Liver (tissue), 9 donors: Measurements from ENCODE around the gene NT5C3A. TPM values are rescaled to one million over a fixed set of nuclear protein-coding genes. Genes with fewer than 3 reads are reported as not detected.
A peak's percentile ranks its signal among the peaks of the same experiment; 100 is the strongest.

Source experiments
- DNase-seq: peaks from one replicate; pipeline ENCODE4 v3.0.0-alpha.2; 2017; ENCODE audit warnings: low spot score
- H3K27ac ChIP-seq, 2 donors: one replicate each; pipeline ENCODE4 v1.7.0; 2013; ENCODE audit warnings: inconsistent platforms in 2 of 2, low read length in 2 of 2, control low read depth in 1 of 2, low read depth in 1 of 2, mild to moderate bottlenecking in 1 of 2
- H3K27me3 ChIP-seq, 4 donors: one replicate each; pipeline versions ENCODE4 v1.6.1 to v1.7.0; 2013; ENCODE audit warnings: low read length in 3 of 4, inconsistent platforms in 1 of 4, mild to moderate bottlenecking in 1 of 4, moderate library complexity in 1 of 4; ENCODE audit not compliant: control insufficient read depth in 4 of 4, insufficient read depth in 4 of 4
- H3K36me3 ChIP-seq, 4 donors: one replicate each; pipeline versions ENCODE4 v1.6.1 to v1.7.0; 2013; ENCODE audit warnings: low read length in 3 of 4, mild to moderate bottlenecking in 3 of 4, low read depth in 1 of 4, moderate library complexity in 1 of 4; ENCODE audit not compliant: control insufficient read depth in 4 of 4, insufficient read depth in 3 of 4
- H3K4me1 ChIP-seq, 4 donors: one replicate each; pipeline versions ENCODE4 v1.6.1 to v1.7.0; 2013; ENCODE audit warnings: low read length in 3 of 4, mild to moderate bottlenecking in 3 of 4, moderate library complexity in 1 of 4; ENCODE audit not compliant: control insufficient read depth in 4 of 4, insufficient read depth in 4 of 4
- H3K4me3 ChIP-seq, 3 donors: one replicate each; pipeline versions ENCODE4 v1.6.1 to v1.7.0; 2013; ENCODE audit warnings: low read length in 3 of 3, control low read depth in 1 of 3, low read depth in 1 of 3, mild to moderate bottlenecking in 1 of 3
- H3K9ac ChIP-seq, 2 donors: one replicate each; pipeline ENCODE4 v1.7.0; 2013; ENCODE audit warnings: low read length in 2 of 2, mild to moderate bottlenecking in 2 of 2, moderate library complexity in 2 of 2, control low read depth in 1 of 2, low read depth in 1 of 2
- H3K9me3 ChIP-seq, 4 donors: one replicate each; pipeline versions ENCODE4 v1.6.1 to v1.7.0; 2013; ENCODE audit warnings: low read length in 3 of 4; ENCODE audit not compliant: control insufficient read depth in 4 of 4
- CTCF ChIP-seq: fragments of 150-350 bp; IDR thresholded peaks from 2 replicates; pipeline ENCODE4 v1.5.1; 2017; ENCODE audit warnings: improper control_type of control experiment, low read depth, low read length; ENCODE audit not compliant: missing input control
- EGR1 ChIP-seq, 2 donors: IDR thresholded peaks; 2 replicates each; pipeline ENCODE4 v1.6.1; 2016 to 2018; ENCODE audit warnings: antibody characterized with exemption in 2 of 2, low read depth in 2 of 2
- FOXA1 ChIP-seq: IDR thresholded peaks from 2 replicates; pipeline ENCODE4 v1.6.1; 2016; ENCODE audit warnings: antibody characterized with exemption
- FOXA2 ChIP-seq: IDR thresholded peaks from 2 replicates; pipeline ENCODE4 v1.6.1; 2016; ENCODE audit warnings: antibody characterized with exemption
- GABPA ChIP-seq, 2 donors: IDR thresholded peaks in 1 of 2; conservative IDR thresholded peaks in 1 of 2; 2 replicates each; pipeline ENCODE4 v1.6.1; 2016; ENCODE audit warnings: antibody characterized with exemption in 2 of 2, mild to moderate bottlenecking in 1 of 2, moderate library complexity in 1 of 2
- HNF4A ChIP-seq, 2 donors: conservative IDR thresholded peaks; 2 replicates each; pipeline ENCODE4 v1.6.1; 2016; ENCODE audit warnings: antibody characterized with exemption in 2 of 2, mild to moderate bottlenecking in 2 of 2
- HNF4G ChIP-seq: IDR thresholded peaks from 2 replicates; pipeline ENCODE4 v1.6.1; 2016; ENCODE audit warnings: antibody characterized with exemption
- JUND ChIP-seq, 2 donors: IDR thresholded peaks; 2 replicates each; pipeline ENCODE4 v1.6.1; 2016; ENCODE audit warnings: antibody characterized with exemption in 2 of 2
- MAX ChIP-seq: IDR thresholded peaks from 2 replicates; pipeline ENCODE4 v1.6.1; 2016; ENCODE audit warnings: antibody characterized with exemption
- NR2F2 ChIP-seq: IDR thresholded peaks from 2 replicates; pipeline ENCODE4 v1.6.1; 2016; ENCODE audit warnings: antibody characterized with exemption
- SP1 ChIP-seq: IDR thresholded peaks from 2 replicates; pipeline ENCODE4 v1.6.1; 2018; ENCODE audit warnings: antibody characterized with exemption, mild to moderate bottlenecking
- TAF1 ChIP-seq: conservative IDR thresholded peaks from 2 replicates; pipeline ENCODE4 v1.6.1; 2016; ENCODE audit warnings: antibody characterized with exemption, mild to moderate bottlenecking
- YY1 ChIP-seq: IDR thresholded peaks from 2 replicates; pipeline ENCODE4 v1.6.1; 2016; ENCODE audit warnings: antibody characterized with exemption, mild to moderate bottlenecking
- WGBS: extraction: QIAGEN DNeasy Blood & Tissue Kit; methylation state at CpG from one replicate; pipeline ENCODE4 v1.1.7; 2013; 5-methylcytosine and 5-hydroxymethylcytosine counted together
- polyA plus RNA-seq, 2 donors: library from polyadenylated mRNA; stranded (reverse) in 1 of 2; unstranded in 1 of 2; fragments of 200-250 nt in 1 of 2; fragments of >200 nt in 1 of 2; fragmentation: Nextera tagmentation in 1 of 2; extraction: Ambion mirVana in 1 of 2; gene quantifications; one replicate each; pipeline versions ENCODE4 v1.2.1 to v1.2.3, GENCODE V29; 2013 to 2015
- total RNA-seq, 2 donors: library from RNA; depleted of rRNA; stranded (reverse); fragments of >200 nt; gene quantifications; one replicate each; pipeline ENCODE4 v1.2.3, GENCODE V29; 2014
- TF ChIP-seq, protein P1 (sequence below): IDR thresholded peaks from 2 replicates; pipeline ENCODE4 v1.6.1; 2016; ENCODE audit warnings: antibody characterized with exemption, mild to moderate bottlenecking
- TF ChIP-seq, protein P2 (sequence below): IDR thresholded peaks from 2 replicates; pipeline ENCODE4 v1.6.1; 2016; ENCODE audit warnings: antibody characterized with exemption
- TF ChIP-seq, protein P3 (sequence below): IDR thresholded peaks from 2 replicates; pipeline ENCODE4 v1.6.1; 2016; ENCODE audit warnings: antibody characterized with exemption
- donor health status: healthy.
- donor health status: healthy.
- donor health status: healthy.
- donor health status: healthy.
- donor health status: healthy.

The NT5C3A gene
- total and polyA plus RNA-seq, 4 donors = 4.3 to 41.6 (median 9.7) TPM

GRCh38 chr7:33040803-33041516, 21.6 kb downstream of the NT5C3A start:
- H3K4me3 ChIP-seq = peak overlapping the region; percentile 34 to 72 (median 63)
- H3K36me3 ChIP-seq = no peaks in the 10 kb centered on the region
- no peaks in the 10 kb centered on the region for H3K27me3 ChIP-seq
- 10% methylated on average over 9 of the region's 9 CpGs for WGBS
- peak overlapping the region; percentile 78 to 99 for H3K9ac ChIP-seq
- H3K4me1 ChIP-seq = peaks cover 6 to 49% (median 25%) of the 10 kb centered on the region in 4 donors
- peak; percentile 60 for DNase-seq
- H3K27ac ChIP-seq = peak overlapping the region; percentile 68 to 85
- TF ChIP-seq TAF1 (peak; percentile 62), GABPA (IDR thresholded peaks at IDR 0.05 in 1 of 2, conservative IDR thresholded peaks at IDR 0.05 in 1 of 2) (no peak), YY1 (peak; percentile 52), CTCF (no peak), NR2F2 (no peak), SP1 (no peak), HNF4A (conservative IDR thresholded peaks at IDR 0.05) (peak in 1 of 2 donors; percentile 6)
- TF ChIP-seq, protein P1, sequence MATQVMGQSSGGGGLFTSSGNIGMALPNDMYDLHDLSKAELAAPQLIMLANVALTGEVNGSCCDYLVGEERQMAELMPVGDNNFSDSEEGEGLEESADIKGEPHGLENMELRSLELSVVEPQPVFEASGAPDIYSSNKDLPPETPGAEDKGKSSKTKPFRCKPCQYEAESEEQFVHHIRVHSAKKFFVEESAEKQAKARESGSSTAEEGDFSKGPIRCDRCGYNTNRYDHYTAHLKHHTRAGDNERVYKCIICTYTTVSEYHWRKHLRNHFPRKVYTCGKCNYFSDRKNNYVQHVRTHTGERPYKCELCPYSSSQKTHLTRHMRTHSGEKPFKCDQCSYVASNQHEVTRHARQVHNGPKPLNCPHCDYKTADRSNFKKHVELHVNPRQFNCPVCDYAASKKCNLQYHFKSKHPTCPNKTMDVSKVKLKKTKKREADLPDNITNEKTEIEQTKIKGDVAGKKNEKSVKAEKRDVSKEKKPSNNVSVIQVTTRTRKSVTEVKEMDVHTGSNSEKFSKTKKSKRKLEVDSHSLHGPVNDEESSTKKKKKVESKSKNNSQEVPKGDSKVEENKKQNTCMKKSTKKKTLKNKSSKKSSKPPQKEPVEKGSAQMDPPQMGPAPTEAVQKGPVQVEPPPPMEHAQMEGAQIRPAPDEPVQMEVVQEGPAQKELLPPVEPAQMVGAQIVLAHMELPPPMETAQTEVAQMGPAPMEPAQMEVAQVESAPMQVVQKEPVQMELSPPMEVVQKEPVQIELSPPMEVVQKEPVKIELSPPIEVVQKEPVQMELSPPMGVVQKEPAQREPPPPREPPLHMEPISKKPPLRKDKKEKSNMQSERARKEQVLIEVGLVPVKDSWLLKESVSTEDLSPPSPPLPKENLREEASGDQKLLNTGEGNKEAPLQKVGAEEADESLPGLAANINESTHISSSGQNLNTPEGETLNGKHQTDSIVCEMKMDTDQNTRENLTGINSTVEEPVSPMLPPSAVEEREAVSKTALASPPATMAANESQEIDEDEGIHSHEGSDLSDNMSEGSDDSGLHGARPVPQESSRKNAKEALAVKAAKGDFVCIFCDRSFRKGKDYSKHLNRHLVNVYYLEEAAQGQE = peak; percentile 97
- TF ChIP-seq, protein P2, sequence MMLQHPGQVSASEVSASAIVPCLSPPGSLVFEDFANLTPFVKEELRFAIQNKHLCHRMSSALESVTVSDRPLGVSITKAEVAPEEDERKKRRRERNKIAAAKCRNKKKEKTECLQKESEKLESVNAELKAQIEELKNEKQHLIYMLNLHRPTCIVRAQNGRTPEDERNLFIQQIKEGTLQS = no peak
- TF ChIP-seq, protein P3, sequence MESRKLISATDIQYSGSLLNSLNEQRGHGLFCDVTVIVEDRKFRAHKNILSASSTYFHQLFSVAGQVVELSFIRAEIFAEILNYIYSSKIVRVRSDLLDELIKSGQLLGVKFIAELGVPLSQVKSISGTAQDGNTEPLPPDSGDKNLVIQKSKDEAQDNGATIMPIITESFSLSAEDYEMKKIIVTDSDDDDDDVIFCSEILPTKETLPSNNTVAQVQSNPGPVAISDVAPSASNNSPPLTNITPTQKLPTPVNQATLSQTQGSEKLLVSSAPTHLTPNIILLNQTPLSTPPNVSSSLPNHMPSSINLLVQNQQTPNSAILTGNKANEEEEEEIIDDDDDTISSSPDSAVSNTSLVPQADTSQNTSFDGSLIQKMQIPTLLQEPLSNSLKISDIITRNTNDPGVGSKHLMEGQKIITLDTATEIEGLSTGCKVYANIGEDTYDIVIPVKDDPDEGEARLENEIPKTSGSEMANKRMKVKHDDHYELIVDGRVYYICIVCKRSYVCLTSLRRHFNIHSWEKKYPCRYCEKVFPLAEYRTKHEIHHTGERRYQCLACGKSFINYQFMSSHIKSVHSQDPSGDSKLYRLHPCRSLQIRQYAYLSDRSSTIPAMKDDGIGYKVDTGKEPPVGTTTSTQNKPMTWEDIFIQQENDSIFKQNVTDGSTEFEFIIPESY = no peak
- H3K9me3 ChIP-seq = no peaks in the 10 kb centered on the region

GRCh38 chr7:33039903-33040292, 22.7 kb downstream of the NT5C3A start:
- peak overlapping the region; percentile 65 to 99 for H3K9ac ChIP-seq
- DNase-seq = no peak
- peak overlapping the region; percentile 53 to 72 (median 66) for H3K4me3 ChIP-seq
- no peaks in the 10 kb centered on the region for H3K27me3 ChIP-seq
- H3K9me3 ChIP-seq = no peaks in the 10 kb centered on the region
- peaks cover 5 to 47% (median 24%) of the 10 kb centered on the region in 4 donors for H3K4me1 ChIP-seq
- WGBS = 8% methylated on average over 1 of the region's 1 CpG
- peak overlapping the region; percentile 73 to 75 for H3K27ac ChIP-seq
- H3K36me3 ChIP-seq = no peaks in the 10 kb centered on the region
- no peak for TF ChIP-seq TAF1
- TF ChIP-seq GABPA (IDR thresholded peaks at IDR 0.05 in 1 of 2, conservative IDR thresholded peaks at IDR 0.05 in 1 of 2) = no peak
- TF ChIP-seq, protein P3 = no peak
- no peak for TF ChIP-seq YY1
- no peak for TF ChIP-seq MAX
- no peak for TF ChIP-seq FOXA2
- TF ChIP-seq FOXA1 = no peak
- no peak for TF ChIP-seq JUND (IDR thresholded peaks at IDR 0.05)
- TF ChIP-seq SP1 = no peak
- no peak for TF ChIP-seq EGR1 (IDR thresholded peaks at IDR 0.05; ENCODE audit: low read depth in 2 of 2)
- no peak for TF ChIP-seq HNF4G
- TF ChIP-seq NR2F2 = no peak
- TF ChIP-seq CTCF = no peak
